GM19455 (cell line): Measurements from ENCODE around the gene D2HGDH.

Source experiments
- ATAC-seq: cut with Tn5 transposase; IDR thresholded peaks from one replicate; pipeline ENCODE4 v1.9.1; 2021; ENCODE audit not compliant: unreplicated experiment

Gene D2HGDH

GRCh38 chr2:241734467-241735208 is at the start of gene D2HGDH:
Gene D2HGDH (plus strand): TSS chr2:241734630. CDS start chr2:241735225, 595 bp downstream.
- ATAC-seq = peak; percentile 78

DNA sequence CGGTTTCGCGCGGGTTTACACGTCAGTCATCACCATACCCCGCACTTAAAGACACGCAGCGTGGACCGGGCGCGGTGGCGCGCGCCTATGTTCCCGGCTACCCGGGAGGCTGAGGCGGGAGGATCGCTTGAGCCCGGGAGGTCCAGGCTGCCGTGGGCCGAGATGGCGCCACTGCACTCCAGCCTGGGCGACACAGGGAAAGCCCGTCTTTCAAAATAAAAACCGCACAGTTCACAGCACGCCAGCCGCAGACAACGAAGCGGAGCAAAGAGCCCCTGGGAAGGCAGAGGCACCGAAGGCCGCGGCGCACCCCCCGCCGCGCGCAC is 48.1 kb upstream of the D2HGDH start:
- no peak for ATAC-seq

DNA sequence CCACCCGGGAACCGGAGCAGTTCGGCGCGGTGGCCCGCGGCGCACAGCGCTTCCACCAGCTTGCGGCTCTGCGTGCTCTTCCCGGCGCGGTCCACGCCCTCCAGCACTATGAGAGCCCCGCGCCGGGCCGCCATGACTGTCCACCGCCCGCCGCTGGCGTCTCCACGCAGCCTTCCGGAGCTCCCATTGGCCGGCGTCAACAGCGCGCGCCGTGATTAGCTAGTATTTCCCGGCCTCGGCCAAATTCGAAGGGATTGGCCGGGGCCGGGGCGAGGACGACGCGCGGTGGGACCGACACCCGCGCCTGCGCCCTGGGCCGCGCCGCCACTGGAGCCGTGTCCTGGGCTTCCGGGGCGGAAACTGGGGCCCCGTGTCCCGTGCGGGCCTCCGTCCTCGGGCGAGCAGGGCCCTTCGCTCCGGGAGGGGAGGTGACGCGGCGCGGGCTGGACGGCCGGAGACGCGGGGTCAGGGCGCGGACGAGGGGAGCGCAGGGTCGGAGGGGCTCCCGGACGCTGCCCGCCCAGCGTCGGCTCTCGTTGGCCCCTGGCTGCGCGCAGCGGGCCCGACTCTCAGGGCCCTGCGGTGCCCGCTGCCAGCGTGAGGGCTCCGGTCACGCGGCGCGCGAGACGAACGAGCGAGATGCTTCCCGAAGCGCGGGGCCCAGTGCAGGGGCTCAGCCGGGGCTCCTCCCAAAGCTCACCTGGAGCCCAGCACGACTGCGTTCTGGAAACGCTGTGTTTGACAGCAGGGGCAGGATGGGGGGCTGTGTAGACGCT is 47.6 kb upstream of the D2HGDH start, which contains the start of gene DTYMK:
Gene DTYMK (minus strand): TSS at position 166 of the 776 bp plus-strand sequence. CDS start 32 bp downstream, at position 134.
- ATAC-seq = peak; percentile 95

DNA sequence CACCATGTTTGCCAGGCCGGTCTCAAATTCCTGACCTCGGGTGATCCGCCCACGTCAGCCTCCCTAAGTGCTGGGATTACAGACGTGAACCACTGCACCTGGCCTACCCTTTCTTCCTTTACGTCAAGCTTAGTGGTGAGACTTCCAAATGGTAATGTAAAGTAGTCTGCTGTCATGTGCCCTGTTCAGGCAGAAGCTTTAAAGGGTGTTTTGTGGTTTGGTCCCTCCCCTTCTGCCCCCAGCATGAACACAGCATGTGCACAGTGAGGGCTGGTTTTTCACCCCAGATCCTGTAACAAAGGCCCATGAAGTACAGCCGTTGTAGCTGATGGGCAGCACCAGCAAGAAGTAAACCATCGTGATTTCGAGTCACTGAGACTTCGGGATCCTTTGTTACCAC is 45.1 kb upstream of the D2HGDH start:
- no peak for ATAC-seq

DNA sequence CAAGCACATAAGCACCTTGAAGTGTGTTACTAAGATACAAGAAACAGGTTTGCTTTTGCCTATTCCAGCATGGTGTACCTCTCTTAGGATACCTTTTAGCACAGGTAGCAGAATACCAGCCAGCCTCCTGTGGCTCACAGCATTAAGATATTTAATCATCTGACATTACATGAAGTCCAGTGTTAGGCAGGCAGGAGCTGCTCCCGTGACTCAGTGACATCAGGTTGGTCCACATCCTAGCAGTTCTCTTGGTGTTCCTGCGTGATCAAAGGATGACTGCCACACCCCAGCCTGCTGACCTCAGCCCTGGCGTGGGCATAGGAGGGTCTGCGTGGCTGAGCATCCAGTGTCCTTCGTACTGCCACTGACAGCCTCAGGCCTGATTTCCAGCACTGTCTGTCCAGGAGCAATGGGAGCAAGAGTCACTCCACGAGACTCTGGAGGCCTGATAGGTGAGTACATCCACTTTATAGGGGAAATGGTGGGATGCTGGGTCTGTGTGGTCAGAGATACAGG is 44.2 kb upstream of the D2HGDH start:
- ATAC-seq = no peak

- no peak for ATAC-seq
Observed at GRCh38 chr2:241692448-241692847, 42.0 kb upstream of the D2HGDH start.

- ATAC-seq = no peak
Observed at GRCh38 chr2:241695651-241696050, 38.8 kb upstream of the D2HGDH start.

DNA sequence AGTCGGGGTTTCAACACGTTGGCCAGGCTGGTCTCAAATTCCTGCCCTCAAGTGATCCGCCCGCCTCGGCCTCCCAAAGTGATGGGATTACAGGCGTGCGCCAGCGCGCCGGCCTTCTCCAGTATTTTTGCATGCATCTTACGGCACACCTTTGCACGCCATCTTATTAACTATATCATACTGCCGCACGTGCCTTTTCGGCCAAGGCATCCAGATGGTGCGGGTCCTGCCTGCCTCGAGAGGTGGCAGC is 33.4 kb upstream of the D2HGDH start:
- no peak for ATAC-seq

GRCh38 chr2:241701399-241702154 is 32.9 kb upstream of the D2HGDH start, which contains the start of gene ING5:
Gene ING5 (plus strand): TSS chr2:241702039. CDS start chr2:241702066, 27 bp downstream.
- ATAC-seq = peak; percentile 59

DNA sequence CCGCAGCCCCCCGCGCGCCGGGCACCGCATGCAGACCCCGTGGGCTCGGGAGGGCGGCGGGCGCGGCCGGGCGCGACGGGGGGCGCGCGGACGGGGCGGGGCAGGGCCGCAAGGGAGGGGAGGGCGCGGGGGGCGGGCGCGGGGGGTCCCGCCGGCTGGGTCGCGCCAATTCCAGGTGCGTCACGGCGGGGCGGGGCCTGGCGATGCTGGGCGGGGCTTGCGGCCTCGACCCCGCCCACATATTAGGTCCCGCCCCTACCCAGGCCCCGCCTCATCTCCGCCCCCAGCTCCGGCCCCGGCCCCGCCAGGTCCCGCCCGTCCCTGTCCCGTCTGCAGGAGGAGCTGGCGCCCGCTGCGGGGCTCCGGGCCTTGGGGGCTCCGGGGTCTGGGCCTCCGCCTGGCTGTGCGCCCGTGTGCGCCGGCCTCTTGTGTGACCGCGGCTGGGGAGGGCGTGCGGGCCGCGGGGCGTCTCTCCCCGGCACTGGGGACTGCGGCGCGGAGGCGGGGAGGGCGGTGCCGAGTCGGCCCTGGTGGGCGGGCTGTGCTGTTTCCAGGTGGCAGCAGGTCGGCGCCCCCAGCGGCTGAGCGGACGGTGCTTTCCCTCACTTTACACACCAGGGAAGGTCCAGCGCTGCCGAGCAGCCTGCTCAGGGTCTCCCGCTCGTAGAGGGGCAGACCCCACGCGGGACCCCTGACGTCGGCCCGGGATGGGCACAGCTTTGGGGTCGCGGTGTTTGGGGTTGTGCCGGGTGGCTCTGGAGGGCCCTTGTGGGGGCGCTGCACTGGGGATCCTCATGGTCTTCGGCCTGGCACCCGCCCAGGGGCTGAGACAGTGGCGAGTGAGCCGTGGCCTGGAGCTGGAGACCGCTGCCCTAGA is 32.0 kb upstream of the D2HGDH start:
- ATAC-seq = peak; percentile 61

DNA sequence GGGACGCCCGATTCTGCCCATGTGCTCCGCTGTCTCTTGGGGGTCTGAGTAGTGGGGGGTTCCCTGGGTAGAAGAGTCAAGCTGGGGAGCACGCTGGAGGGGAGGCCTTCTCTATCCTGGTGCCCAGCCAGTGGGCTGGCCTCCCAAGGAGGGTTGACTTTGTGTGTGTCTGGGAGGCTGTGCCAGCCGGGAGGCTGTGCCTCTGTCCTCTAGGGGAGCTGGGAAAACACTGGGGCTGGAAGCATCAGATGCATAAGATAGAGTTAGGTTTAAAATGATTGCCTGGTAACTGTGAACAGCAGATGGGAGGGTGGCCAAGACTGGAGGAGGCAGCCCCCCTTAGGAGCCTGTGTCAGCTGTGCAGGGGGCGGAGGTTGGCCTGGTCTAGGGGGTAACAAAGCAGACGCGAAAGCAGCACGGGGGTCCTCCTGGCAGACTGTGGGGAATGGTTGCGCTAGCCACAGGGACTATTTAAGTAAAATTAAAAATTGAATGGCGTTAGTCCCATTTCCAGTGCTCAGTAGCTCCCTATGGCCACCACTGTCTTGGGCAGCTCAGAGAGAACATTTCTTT is 31.3 kb upstream of the D2HGDH start:
- no peak for ATAC-seq

GRCh38 chr2:241706537-241706936 is 27.9 kb upstream of the D2HGDH start:
- no peak for ATAC-seq

DNA sequence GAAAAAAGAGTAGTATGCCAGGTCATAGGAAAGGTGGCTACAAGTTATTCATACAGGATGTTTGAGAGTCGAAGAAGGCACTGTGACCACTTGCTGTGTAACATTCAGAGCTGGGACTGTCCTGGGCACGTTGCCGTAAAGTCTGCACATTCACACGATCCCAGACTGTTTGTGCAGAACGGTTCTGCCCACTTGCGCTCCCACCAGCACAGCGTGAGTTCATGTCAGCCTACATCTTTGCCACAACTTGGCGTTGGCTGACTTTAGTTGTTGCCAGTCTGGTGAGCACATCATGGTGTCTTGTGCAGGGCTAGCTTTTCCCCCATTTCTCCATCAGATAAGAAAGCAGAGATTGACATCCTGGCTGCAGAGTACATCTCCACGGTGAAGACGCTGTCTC is 25.6 kb upstream of the D2HGDH start:
- ATAC-seq = no peak

DNA sequence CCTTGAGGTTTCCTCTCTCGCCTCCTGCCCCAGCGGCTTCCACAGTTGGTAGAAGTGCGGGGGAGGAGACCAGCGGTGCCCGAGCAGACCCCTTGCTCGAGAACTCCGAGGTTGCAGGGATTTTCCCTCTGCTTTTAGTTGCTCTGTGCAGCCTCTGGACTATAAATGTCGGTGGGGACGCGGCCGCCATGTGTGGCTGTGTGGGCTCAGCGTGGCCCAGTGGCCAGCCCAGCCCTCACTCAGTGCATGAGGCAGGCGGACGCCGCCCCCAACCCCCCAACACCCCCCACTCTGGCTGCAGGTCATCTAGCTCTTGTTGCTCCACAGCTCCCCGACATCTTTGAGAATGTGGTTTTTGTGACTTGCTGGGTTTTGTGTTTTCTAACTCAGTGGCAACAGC is 15.3 kb upstream of the D2HGDH start:
- no peak for ATAC-seq

GRCh38 chr2:241720099-241720498 is 14.3 kb upstream of the D2HGDH start:
- no peak for ATAC-seq

- no peak for ATAC-seq
Observed at GRCh38 chr2:241720560-241720959, 13.9 kb upstream of the D2HGDH start.

DNA sequence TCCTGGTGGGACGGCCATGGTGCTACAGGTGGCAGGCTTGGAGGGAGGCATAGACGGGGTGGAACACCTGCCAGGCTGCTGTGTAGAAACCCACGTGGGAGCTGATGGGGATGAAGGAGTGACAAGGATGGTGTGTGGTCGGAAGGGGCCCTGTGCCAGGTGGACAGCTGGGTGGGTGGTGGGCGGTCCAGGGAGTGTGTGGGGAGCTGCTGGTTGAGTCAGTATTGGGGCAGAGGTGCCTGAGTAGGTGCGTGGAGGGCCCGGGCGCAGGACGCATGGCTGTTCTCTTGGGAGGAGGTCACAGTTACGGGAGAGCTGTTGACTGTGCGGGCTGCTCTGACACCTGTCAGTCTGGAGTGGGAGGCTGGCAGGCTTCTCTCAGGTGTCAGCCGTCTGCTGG is 12.6 kb upstream of the D2HGDH start:
- ATAC-seq = no peak

- ATAC-seq = no peak
Observed at GRCh38 chr2:241722896-241723454, 11.5 kb upstream of the D2HGDH start.

DNA sequence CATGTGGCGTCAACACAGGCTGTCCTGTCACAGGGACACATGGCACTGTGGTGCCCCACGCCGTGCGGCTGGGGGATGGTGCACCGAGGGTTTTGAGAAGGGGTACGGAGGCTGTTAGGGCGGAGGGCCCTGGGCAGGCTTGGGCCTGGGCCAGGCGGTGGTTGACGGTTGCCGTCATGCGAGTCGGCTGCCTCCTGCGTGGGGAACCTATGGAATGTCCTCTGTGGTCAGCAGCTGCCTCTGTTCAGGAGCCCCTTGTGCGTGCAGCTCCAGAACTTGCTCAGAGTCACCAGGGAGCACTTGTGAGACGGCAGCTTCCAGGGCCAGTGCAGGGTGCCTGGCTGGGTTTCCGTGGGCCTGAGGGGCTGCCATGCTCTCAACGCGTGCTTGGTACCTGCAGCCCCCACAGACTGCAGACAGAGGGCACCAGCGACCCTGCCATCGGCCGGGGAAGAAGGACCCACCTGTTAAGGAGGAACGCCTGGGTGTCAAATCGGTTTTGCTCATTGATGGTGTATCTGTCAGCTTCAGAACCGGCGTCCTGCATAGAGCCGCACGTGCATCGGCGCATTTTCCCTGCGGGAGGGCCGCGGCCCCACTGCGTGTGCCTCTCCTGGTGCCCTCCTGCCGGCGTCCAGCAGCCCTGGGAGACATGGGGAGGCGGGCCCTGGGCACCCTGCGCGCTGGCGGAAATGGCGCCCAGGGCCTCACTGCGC is 10.0 kb upstream of the D2HGDH start:
- ATAC-seq = no peak
